SKM-1 (cell line): ENCODE measurements around the gene SMIM5.

Experiments used
- DNase-seq: peaks from one replicate; lab custom pipeline; 2025; ENCODE audit not compliant: unreplicated experiment; lab: John Stamatoyannopoulos, UW

The SMIM5 gene

DNA sequence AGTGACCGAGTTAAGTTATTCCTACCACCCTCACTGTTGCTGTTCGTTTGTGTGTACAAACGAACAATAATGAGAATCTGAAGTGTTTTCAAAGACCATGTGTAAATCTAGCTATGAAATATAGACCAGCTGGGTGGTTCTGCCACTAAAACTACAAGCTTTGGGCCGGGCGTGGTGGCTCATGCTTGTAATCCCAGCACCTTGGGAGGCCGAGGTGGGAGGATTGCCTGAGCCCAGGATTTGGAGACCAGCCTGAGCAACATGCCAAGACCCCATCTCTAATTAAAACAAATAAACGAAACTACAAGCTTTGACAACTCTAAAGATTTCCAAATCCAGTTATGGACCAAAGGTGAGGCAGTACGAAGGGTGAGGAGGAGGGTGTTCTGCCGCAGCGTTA is 32.7 kb downstream of the SMIM5 start:
- no peak for DNase-seq

DNA sequence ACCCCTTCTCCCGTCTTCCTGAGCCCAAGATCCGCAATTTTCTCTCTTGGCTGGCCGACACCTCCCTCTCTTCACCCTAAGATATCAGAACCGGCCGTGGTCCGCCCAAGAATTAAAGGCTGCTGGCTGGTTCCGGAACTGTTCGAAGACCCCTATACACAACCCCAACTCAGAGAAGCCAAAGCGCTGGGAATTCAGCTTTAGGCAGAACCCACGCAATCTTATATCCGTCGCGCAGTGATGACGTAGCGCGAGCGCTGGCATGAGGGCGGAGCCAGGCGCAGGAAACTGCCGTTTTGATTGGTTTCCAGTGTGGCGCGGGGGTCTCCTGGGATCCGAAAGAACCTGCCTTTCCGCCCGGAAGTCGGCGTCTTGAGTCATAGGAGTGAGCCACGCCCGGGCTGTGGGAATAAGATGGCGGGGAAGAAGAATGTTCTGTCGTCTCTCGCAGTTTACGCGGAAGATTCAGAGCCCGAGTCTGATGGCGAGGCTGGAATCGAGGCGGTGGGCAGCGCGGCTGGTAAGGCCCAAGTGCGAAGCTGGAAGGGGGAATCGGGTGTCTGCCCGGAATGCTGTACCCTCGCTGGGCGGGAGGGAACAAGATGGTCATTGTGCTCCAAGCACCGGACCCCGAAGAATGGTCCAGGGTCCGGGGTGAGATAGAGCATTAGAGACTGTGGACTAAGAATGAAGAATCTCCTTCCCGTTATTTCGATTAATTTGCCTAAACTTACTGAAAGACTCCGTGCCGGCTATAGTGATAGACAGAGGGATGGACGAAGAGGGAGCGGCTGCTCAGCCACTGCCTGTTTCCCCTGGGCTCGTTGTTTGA is 33.9 kb downstream of the SMIM5 start, which contains the start of the genes RECQL5 and SAP30BP:
RECQL5 (minus strand) TSS at position 196 of the 832 bp plus-strand sequence. CDS start 597 bp downstream, outside the sequence.
SAP30BP (plus strand) TSS at position 380 of the 832 bp plus-strand sequence; CDS start at position 415, 35 bp downstream.
- DNase-seq: peak; percentile 88

DNA sequence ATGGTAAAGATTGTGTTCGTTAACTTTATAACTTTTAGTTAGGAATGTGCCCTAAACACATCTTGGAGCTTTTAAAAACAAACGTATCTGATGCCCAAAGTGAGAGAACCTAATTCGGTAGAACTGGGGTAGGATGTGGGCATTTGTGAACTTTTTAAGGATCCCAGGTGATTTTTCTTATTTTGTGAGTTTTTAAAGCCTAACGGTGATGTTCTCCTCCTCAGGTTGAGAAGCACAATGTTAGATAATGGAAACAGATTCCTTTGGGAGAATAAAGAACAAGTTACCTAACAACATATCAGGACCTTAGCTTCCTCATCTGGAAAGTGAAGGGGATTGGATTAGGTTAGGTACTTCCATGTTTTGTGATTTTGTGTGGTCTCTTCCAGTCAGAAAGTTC is 34.6 kb downstream of the SMIM5 start:
- DNase-seq: no peak

DNA sequence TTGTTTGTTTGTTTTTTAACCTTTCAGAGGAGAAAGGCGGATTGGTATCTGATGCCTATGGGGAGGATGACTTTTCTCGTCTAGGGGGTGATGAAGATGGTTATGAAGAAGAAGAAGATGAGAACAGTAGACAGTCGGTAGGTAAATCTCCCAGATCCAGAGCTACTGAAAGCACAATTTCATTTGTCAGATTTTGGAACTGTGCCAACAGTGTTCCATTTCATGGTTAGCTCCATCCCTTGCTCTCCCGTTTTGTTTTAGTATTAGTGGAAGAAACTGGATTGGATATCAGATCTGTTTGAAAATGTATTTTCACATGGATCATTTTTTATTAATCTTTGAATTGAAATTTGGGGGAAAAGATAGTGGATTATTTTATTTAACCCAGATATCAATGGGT is 35.3 kb downstream of the SMIM5 start:
- no peak for DNase-seq

DNA sequence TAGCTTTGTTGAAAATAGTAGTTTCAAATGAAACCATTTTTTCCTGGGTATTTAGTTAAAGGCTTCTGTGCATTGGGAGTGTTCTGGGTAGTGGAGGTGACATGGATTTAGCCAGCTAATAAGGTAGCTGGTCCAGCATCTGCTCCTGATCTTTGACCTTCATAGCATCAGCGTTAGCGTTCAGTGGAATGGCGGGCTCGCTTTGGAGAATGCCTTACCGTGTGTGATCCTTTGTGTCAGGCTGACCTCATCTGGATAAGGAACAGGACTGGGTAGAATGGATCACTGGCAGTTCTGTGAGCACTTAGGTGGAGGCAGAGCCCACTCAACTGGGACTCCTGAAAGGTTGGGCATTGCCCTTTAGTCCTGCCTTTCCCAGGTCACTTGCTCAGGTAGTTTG is 37.6 kb downstream of the SMIM5 start:
- no peak for DNase-seq

DNA sequence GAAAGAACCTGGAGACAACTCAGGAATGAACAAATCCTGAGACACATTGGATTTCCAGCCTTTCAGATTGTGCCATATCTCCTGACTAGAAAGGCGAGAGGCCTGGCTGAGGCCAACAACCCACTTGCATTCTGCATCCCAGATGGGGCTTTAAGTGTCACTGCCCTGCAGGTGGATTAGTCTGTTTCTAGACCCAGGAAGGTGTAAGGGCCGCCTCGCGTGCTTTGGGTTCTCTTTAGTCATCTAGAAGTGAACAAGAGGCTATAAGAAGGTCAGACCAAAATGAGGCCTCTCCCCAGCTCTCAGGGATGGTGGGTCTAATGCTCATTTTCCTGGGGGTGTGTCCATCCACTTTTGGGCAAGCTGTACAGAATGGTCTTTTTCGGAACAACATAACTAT is 38.8 kb downstream of the SMIM5 start:
- DNase-seq: no peak

DNA sequence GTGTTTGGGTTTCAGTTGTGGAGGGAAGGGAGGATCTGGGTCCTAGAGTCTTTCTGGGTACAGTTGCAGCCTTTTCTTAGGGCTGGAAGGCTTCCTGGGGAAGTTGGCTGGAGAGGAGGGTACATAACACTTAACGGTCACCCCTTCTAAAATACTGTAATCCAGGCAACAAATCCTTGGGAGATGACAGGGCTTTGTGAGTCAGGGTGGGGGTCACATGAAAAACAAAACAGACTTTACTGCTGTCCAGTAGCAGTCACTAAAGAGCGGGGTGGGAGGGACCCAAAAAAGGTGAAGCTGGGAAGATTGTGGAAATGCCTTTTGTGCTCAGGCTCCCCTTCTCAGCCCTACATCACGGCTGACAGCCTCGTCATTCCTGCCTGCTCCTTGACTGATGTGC is 40.3 kb downstream of the SMIM5 start:
- DNase-seq: no peak

DNA sequence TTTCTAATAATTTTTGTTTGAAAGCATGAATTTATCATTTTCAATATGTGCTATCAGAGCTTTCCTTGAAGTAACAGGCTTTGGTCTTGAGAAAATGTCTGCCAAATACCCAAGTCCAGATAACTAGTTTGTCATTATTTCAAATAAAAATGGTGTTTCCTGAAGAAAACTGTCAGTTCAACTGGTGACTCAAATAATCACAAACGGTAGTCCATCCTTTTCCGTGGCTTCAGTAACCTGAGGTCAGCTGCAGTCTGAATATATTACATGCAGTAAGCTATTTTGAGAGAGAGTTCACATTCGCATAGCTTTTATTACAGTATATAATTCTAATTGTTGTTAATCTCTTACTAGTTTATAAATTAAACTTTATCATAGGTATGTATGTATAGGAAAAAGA is 43.2 kb downstream of the SMIM5 start:
- DNase-seq: no peak

DNA sequence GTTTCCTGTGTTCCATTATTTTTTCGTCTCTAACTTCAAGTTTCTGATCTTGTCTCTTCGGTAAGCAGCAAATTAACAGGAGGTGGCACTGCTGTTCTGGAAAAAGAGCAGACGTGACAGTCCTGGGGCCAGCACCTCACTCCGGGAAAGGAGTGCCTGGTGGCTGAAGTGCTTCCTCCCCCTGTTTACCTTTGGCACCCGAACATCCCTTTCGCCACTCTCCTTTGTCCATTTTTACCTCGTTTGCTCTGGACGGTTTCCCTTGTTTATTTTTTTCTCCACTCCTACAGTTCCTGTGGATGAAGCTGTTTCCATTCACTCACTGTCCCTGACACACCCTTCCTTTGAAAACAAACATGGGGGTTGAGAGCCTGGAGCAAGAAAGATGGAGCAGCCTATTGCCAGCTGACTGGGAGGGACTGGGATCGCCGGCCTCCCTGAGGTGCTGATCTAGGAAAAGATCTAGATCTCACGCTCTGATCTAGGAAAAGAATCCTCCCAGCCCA is 46.5 kb downstream of the SMIM5 start:
- DNase-seq: no peak

DNA sequence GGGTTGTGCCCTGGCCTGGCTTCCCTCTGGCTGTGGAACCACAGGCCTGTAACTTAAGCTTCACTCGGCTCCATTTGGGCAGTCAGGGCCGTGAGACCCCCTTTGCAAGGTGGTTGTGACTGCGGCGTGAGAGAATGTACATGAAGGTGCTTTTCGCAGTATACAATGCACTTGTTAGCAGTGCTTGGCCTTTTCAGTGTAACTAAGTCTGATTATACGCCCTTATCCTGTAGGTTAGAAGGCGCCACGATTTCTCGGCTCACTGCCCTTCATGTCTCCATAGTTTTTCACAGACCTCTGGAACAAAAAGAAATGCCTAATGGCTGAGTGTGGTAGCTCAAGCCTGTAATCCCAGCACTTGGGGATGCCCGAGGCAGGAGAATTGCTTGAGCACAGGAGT is 47.2 kb downstream of the SMIM5 start:
- no peak for DNase-seq

DNA sequence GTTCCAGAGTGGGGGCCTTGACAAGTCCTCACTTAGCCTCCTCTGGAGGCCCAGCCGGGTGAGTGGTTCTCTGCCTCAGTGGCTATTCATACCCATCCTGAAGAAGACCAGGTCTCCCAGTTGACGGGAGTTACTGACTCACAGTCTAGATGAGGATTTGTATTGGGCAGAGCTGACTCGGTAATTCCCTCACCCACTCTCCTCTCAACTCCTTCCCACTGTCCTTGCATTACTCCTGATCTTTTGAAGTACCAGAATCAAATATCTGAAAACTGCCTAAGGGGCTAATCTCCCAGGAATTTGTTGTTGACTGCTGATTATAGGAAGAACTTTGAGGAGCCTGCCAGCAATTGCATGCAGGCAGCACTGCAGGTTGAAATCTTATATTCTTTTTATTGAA is 48.1 kb downstream of the SMIM5 start:
- no peak for DNase-seq

DNA sequence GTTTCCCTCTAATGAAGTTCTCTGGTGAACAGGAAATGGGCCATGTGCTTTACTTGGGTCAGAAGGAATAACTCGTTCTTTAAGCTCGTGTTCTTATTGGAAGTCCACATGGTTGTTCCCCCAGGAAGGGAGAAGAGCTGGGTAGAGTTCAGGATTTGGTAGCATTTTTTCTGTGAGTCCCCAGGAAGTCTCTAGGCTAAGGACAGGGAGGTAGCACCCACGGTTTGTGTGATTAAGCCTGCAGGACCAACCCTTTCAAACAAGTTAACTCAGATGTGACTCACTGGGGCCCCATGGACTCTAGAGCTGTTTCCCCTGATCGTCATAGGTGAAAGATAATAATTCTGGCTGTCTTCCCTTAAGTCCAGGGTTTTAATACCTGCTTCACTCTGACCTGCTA is 50.3 kb downstream of the SMIM5 start:
- DNase-seq: no peak

DNA sequence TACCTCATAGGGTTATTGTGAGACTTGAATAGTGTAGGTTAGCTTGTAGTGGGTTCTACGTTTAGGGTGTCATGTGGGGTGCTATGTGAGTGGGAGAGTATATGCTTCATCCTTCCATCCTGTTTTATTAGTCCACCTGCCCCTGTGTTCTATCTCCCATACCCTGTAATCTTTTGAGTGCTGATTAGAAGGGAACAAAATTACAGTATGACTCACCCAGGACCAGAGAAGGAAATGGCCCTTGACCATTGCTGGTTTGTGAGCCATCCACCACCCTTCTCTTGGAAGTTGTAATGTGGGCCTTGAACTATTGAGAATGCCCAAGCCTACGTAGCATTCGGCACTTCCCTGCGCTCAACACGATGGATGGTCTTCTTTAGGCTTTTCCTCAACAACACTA is 51.0 kb downstream of the SMIM5 start:
- no peak for DNase-seq

DNA sequence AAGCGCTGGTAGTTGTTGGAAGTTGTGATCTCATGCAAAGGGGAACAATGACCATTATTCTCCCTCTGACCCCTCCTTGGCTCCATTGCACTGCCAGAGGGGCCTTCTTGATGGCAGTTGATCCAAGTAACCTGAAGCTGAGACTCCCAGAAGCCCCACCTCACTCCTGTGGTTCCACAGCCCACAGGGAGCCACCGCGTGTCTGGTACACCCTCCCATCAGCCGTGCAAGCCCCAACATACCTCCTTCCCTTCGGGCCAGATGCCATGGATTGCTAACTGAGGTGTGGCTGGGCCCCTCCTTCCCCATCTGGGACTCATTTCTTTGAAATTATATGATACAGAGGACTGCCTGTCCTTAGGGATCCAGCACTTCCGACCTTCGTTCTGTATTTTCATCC is 51.7 kb downstream of the SMIM5 start:
- DNase-seq: no peak

DNA sequence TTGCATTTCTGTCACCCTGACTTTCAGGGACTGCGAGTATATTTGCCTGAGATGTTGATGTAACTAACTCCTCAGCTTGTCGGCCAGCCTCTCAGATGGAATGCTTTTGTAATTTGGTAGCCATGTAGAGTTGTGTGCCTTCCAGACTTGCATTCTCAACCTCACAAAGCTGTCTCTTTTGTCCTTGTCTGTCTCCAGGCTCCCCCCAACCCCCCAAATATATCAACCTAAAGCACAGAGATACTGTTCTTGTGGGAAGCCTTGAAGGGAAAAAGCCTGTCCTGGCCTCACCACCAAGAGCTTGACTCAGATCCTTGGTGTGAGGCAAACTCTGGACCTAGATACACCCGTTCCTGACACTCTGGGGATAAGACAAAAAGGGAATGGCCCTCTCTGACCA is 52.3 kb downstream of the SMIM5 start:
- DNase-seq: no peak

DNA sequence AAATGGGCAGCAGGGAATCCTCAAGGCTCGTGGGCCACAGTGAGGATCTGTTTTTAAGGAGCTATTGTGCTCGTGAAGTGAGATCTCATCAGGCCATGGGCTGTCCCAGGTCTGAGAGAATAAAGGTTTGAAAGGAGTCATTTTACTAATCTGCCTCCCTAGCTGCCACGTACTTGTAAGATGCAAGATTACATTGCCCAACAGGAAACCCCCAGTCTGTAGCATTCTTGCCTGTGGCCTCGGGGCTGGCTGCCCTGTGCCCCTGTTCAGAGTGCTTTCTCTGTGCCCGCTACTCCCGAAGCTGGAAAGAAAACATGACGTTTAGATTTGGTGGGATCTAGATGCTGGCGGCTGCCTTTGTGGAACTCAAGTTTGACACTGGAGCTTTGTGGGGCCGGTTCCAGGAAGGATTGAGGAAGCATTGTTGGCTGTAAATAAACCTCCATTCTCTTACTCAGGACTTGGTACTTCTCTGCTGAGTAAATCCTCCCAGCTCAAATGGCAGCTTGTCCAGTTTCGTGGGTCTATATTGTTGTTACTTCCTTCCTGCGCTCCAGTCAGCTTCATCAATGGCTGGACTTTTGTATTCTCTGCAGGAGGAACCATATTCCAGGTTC is 55.1 kb downstream of the SMIM5 start:
- peak; percentile 20 for DNase-seq

DNA sequence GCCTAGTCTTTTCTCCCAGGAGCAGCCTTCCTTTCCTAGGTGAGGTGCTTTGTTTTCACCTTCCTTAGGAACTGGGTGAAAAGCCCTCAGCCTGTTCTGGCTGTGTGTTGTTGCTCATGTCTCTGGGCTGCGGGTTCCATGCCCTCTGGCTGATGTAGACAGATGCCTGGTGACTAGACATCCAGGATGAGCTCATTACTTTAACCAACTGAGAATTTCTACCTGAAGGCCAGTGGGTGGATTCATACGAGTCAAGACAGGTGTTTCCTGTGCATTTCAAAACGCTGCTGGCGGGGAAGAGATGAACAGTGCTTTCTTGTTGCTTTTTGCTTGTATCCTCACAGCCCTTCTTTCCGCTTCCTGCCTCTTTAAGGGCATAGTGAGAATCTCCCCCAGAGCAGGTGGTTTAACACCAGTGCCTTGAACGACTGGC is 56.2 kb downstream of the SMIM5 start:
- DNase-seq: no peak
